HG02759 (cell line): ENCODE results near the gene PPARG.
"Not testable (repeated sequence)": the region's sequence is repeated elsewhere in the genome, so short reads cannot be mapped to it uniquely, and the experiment has no call there.

Source experiments
- ATAC-seq: cut with Tn5 transposase; IDR thresholded peaks from one replicate; pipeline ENCODE4 v1.9.1; 2021; ENCODE audit warnings: mild to moderate bottlenecking, moderate library complexity; ENCODE audit not compliant: unreplicated experiment

The PPARG gene

DNA sequence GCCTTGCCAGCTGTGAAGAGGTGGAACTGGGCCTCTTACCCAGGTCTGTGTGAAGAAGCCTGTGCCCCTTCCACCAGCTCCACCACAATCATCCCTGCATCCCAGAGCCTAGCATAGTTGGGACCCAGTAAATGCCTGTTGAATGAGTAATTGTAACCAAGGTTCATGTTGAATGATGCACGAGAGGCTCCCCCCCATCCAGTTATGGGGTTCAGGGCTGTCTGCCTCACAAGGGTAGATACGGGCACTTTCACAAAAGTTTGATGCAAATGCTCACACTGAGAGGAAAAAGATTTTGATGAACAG lies 165.9 kb downstream of the PPARG start:
- ATAC-seq: no peak

DNA sequence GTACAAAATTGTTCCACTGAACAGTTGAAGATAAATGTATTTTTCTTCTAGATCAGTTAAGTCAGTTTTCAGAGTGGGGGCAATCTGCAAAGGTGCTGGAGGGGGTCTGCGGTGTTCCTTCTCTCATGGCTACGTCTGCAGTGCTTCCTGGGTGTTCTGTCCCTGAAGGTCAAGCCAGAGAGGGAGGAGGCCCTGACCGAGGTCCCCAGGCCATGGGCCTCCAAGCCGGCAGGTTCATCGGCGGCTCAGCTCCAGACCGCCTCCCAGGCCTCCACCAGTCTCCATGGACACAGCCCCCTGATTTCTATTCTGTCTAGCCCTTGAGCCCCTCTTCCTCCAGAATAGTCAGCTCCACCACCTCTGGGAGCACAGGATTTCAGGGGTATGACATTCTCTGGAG lies 166.9 kb downstream of the PPARG start:
- ATAC-seq: no peak

DNA sequence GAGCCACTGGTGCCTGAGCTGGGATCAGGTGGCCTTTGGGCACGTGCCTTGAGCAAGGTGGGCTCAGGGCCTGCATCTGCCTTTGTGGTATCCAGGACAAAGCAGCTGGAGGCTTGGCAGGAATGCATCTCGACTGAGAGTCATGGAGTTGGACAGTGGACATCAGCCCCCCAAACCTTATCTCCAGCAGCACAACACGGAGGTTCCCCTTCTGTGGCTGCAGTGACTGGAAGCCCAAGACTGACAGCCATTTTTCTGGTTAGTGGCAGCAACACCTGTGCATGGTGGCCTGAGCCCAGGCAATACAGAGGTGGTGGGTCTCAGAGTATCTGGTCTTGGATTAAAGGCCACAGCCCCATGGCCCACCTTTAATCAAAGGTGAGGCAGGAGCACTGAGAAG lies 167.6 kb downstream of the PPARG start:
- ATAC-seq: no peak

DNA sequence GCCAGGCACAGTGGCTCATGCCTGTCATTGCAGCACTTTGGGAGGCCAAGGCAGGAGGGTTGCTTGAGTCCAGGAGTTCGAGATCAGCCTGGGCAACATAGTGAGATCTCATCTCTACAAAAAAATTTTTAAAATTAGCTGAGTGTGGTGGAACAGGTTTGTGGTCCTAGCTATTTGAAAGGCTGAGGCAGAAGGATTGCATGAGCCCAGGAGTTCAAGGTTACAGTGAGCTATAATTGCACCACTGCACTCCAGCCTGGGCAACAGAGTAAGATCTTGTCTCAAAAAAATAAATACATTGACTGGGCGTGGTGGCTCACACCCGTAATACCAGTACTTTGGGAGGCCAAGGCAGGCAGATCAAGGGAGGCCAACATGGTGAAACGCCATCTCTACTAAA lies 168.5 kb downstream of the PPARG start:
- not testable (repeated sequence) for ATAC-seq

GRCh38 chr3:12458901-12459300 lies 170.0 kb downstream of the PPARG start:
- ATAC-seq: no peak

DNA sequence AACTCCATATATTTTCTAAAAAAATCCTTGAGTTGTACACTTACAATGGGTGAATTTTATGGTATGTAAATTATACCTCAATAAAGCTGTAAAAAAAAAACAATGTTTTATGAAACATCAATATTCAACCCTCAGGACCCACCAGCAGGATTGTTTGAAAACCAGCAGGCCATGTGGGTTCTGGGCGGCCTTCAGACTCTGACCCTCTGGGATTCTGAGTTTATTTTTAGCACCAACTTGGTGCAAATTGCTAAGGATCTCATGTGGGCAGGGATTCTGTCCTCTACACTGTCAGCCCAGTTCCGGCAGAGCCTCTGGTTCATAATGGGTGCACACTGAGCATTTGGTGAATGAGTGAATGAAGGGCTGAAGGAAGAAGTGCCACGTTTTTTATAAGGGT lies 171.3 kb downstream of the PPARG start:
- ATAC-seq: no peak

- ATAC-seq: no peak
These were observed 172.3 kb downstream of the PPARG start for GRCh38 chr3:12461097-12461649.

- no peak for ATAC-seq
These were observed 173.5 kb downstream of the PPARG start for GRCh38 chr3:12462159-12462947.

GRCh38 chr3:12463686-12464085 lies 174.8 kb downstream of the PPARG start:
- no peak for ATAC-seq

- no peak for ATAC-seq
These were observed 175.3 kb downstream of the PPARG start for GRCh38 chr3:12464181-12464580.

GRCh38 chr3:12465151-12465835 lies 176.4 kb downstream of the PPARG start:
- no peak for ATAC-seq

DNA sequence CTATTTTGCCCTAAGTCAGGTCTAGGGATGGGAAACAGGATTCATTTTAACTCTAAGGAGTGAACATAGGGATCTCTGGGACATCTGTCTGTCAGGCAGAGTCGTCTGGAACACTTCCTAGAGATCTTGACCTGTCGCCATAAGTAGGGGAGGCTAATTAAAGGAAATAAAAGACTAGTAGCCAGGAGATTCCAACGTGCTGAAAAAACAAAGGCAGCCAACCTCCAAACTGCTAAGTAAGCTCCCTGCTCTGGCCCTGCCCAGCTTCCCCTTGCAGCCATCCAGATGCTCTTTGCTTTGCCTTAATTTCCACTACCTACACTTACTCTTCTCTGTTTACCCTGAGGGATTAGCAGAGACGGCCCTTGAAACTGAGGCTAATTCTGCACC lies 177.0 kb downstream of the PPARG start:
- no peak for ATAC-seq

- ATAC-seq: no peak
These were observed 178.9 kb downstream of the PPARG start for GRCh38 chr3:12467746-12468145.

DNA sequence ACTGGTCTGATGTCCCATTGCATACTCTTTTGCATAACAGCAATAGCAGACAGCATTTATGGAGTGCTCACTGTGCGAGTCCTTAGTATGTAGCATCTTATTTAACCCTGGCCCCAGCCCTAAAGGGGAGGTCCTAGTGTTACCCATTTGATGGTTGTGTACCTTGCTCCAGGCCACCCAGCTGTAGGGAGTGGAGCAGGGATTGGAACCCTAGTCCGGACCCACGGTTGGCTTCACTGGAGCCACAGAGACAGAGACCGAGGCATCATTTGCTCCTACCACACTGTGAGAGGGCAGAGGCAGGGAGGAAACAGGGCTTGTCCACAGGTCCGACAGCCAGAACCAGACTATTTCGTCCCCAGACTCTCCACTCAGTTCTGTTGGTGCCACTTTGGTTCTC lies 179.4 kb downstream of the PPARG start:
- ATAC-seq: no peak

GRCh38 chr3:12468757-12469156 lies 179.9 kb downstream of the PPARG start:
- no peak for ATAC-seq

DNA sequence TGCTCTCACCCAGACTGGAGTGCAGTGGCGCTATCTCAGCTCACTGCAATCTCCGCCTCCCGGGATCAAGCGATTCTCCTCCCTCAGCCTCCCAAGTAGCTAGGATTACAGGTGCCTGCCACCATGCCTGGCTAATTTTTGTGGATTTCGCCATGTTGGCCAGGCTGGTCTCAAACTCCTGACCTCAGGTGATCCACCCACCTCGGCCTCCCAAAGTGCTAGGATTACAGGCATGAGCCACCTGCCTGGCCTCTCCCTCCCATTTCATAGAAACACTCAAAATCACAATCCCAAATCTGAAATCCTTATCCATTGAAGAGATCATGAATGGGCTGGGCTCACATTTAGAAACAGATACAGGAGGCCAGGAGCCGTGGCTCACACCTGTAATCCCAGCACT lies 180.4 kb downstream of the PPARG start:
- not testable (repeated sequence) for ATAC-seq

- ATAC-seq: no peak
These were observed 181.2 kb downstream of the PPARG start for GRCh38 chr3:12470111-12470510.

DNA sequence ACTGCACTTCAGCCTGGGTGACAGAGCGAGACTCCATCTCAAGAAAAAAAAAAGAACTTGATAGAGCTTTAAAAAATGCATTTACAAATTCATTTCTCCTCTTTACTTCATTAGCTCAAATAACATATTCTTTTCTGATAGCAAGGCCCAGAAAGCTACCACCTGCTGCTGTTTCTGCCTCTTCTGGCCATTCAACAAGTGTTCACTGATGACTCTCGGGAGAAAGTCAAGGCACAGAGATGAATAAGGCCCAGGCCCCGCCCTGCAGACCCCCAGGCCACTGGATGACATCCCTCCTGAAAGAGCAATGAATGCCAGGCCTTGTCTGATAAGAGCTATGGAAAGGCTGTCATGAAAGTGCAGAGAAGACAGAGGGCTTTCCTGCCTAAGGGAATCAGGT lies 181.8 kb downstream of the PPARG start:
- no peak for ATAC-seq

DNA sequence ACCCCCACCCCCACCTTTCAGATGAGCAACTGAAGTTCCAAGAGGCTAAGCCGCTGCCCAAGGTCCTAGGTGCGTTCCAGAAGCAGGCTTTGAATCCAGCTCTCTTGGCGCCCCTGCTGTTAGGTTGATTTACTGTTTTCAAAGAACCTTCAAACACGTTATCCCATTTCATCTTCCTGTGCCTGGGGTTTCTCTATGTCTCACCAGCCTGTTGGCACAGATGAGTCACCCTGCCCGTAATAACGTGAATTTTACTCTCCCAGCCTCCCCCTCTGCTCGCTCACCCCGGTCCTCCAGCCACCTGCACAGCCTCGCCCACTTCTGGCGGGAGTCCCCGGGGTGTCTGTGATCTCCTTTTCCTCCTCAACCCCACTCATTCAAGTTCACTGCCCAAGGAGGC lies 182.4 kb downstream of the PPARG start:
- ATAC-seq: no peak

DNA sequence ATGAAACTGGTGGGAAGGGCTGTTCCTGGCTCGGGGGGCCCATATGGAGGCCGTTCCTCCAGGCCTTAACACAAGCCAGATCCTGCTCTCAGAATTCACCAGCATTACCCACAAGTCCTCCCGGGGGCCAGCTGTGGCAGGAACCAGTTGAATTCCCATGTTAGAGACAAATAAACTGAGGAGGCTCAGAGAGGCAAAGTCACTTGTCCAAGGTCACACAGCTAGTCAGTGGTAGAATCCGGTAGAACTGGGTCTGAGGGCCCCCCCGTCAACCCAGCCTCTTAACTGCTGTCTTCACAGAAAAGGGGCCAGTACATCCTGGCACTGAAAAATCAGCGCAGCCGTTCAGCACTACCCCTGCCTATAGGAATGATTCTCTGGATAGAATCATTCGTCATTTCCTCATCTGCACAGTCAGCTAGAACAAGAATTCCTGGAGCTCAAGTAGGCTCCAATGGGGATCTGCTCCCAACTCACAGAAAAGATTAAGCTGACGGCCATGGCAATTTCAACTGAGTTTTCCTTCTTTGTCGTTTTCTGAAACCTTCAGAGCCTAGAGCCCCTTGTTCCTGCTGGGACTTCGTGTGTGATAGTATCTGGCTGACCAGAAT lies 183.2 kb downstream of the PPARG start:
- ATAC-seq: no peak

- no peak for ATAC-seq
These were observed 183.9 kb downstream of the PPARG start for GRCh38 chr3:12472796-12473195.

- ATAC-seq: no peak
These were observed 184.6 kb downstream of the PPARG start for GRCh38 chr3:12473511-12473910.
